Activated CD4-positive, CD25-positive, alpha-beta regulatory T cell treated with anti-CD3 and anti-CD28 coated beads, Interleukin-2, amount 50 U/mL, for 24 hours (primary cell): ENCODE data around the gene RAX2.
"Not testable (repeated sequence)": the region's sequence is repeated elsewhere in the genome, so short reads cannot be mapped to it uniquely, and the experiment has no call there.

Experiments used
- ATAC-seq, 2 donors: fragments of 150-1000 bp; cut with Tn5 transposase; one replicate each; pipeline ENCODE4 v1.10.0; 2021; ENCODE audit warnings: mild to moderate bottlenecking in 1 of 2, moderate library complexity in 1 of 2

RAX2 gene

DNA sequence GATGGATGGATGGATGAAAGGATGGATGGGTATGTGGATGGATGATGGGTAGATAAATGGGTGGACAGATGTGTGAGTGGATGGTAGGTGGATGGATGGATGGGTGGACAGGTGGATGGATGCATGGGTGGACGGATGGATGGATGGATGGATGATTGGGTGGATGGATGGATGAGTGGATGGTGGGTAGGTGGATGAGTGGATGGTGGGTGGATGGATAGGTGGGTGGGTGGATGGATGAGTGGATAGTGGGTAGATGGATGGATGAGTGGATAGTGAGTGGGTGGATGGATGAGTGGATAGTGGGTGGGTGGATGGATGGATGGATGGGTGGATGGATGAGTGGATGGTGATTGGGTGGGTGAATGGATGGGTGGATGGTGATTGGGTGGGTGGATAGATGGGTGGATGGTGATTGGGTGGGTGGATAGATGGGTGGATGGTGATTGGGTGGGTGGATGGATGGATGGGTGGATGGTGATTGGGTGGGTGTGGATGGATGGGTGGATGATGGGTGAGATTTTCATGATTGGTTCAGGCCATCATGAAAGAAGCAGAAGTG lies 4.5 kb upstream of the RAX2 start:
- no peak for ATAC-seq

DNA sequence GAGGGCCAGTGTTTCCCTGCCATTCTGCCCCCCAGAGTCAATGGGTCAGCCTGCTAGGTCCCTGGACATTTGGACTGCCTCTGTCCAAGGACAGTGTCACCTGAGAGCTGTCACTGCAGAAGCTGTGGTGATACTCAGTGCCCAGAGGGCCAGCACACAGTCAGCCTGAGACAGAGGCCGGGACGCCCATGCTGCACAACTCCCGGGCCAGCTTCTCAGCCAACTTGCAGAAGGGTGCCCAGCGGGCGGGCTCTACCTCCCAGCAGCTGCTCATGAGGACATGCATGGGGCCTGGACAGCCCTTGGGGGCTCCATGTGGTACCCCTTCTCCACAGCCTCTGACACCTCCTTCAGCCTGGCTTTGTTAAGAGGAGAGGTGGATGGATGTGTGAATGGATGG lies 3.8 kb upstream of the RAX2 start:
- no peak for ATAC-seq

DNA sequence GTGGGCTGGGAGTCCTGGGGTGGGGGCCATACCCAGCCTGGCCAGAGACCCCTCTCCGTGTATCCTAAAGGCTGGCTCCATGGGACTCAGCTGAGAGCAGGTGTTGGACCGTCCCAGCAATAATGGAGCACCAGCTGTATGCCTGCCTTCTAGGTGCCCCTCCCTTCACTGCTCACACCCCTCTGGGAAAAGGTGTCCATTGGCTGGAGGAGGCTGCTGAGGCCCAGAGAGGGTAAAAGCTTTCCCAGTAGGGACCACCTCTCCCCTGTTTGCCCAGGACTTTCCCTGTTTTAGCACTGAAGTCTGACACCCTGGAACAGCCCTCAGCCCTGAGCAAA lies 3.3 kb upstream of the RAX2 start:
- no peak for ATAC-seq

DNA sequence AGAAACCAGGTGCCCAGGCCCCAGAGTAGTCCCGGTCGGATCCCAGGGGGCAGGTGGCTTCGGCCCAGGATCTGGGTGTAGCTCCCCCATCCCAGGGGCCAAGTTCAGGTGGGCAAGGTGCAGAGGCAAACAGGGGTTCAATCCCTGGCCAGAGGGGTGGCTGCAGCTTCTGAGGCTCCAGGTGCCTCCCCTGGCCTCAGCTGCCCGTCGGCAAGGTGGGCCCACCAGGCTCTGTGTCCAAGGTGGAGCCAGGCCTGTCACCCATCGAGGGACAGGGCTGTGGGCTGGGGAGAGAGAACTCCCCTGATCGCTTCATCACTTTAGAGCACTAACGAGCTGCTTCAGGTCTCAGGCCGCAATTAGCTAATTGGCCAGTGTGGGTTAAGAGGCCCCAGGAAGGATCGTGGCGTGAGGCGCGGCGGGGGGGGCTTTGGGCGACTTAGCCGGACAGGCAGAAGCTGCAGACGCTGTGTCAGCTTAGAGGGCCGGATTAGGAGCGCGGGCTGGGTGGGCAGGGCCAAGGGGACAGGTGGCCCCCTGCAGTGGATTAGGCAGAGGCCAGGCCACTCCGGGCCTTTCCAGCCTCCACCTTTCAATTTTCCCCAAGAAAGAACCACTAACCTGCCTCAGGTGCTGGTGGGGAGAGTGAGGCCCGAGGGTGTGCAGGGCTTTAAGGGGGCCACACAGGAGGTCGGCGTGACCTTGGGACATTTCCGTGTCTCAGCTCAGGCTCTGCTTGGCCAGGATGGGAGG lies 2.8 kb upstream of the RAX2 start:
- no peak for ATAC-seq

DNA sequence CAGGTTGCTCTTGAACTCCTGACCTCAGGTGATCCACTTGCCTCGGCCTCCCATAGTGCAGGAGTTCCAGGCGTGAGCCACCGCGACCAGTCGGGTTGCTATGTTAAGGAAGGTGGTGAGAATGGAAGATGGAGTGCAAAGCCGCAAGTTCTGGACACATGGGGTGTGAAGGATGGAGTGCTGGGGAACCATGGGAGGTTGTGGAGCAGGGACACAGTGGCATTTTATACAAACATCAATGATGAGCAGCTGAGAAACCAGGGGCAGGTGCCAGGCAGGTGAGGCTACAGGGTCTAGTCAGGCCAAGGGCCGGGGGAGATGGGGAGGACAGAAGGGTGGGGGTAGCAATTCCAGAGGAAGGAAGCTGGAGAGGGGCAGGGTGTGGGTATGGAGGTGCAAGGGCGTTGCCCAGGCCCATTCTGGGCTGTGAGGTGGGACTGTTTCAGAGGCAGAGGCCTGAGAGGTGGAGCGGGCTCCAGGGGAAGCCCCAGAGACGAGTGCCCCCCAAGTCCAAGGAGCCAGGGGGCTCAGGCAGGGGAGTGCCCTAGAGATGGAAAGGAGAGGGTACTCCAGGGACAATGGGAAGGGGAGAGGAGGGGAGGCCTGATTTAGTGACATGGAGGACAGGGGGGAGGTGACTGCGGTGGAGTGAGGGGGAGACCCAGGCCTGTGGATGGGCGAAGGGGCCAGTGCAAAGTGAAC lies 1.9 kb upstream of the RAX2 start:
- ATAC-seq, result no peak

DNA sequence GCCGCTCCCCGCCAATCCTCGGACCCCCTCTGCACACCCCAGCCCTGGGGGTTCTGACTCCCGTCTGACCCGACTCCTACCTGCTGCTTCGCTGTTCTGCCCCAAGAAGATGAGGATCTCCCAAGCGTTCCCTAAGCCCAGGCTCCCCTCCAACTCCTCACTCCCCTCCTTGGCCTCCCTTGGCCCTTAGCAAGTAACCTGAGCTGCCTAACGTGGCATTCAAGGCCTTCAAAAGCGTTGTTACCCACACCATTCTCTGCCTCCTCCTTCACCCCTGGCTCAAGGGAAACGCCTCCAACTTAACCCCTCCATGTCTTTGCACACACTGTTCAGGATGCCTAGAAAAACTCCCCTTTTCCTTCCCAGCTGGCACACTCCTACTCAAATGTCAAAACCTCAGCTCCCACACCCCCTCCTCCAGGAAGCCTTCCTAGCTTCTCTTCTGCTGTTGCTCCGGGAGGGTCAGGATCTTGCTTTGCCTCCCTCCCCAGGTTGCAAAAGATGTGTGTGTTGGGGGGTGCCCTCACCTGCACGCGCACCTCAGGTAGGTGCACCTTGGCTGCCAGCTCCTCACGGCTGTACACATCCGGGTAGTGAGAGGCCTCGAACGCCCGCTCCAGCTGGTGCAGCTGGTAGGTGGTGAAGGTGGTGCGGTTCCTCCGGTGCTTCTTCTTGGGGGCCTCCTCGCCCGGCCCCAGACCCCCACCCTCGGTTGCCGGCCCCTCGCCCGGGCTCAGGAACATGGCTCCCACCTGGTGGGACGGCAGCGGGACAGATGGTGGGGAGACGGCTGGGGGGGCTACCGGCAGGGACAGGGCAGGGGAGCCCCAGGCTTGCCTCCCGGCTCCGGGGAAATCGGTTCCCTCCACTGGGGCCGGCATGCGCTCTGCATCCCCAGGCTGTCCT lies 775 bp downstream of the RAX2 start:
- ATAC-seq, result no peak

DNA sequence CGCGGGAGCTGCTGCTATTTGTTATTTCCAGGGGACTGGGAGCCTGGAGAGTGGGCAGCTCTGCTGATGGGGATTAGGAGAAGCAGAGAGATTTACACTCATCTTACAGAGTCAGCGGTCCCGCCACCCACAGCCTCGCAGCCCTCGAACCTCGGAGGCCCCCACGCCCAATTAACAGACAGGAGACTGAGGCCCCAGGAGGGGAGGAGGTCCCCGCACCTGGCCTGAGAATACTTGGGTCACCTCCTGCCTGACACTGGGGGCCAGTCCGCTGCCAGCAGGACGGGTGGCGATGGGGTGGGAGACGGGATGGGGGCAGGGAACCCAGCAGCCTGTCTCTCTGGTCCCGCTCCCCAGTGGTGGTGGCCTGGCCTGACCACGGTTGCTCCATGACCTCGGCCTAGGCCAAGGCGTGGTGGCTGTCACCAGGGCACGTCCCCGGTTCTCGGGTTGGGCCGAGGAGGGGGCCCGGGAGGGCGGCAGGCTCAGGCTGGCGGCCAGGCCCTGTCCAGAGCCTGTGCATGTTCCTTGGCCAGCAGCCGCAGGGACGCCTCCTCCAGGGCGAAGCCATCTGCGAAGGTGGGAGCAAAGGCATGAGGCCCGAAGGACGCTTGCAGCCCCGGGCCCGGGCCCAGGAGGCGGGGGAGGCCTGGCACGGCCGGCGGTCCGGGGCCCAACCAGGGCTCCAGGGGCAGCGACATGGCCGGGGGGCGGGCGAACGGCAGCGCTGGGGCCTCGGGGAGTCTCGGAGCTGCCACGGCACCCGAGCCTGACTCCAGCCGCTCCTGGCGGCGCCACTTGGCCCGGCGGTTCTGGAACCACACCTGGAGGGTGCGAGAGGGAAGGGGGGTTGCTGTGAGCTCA lies 1.7 kb downstream of the RAX2 start:
- no peak for ATAC-seq

DNA sequence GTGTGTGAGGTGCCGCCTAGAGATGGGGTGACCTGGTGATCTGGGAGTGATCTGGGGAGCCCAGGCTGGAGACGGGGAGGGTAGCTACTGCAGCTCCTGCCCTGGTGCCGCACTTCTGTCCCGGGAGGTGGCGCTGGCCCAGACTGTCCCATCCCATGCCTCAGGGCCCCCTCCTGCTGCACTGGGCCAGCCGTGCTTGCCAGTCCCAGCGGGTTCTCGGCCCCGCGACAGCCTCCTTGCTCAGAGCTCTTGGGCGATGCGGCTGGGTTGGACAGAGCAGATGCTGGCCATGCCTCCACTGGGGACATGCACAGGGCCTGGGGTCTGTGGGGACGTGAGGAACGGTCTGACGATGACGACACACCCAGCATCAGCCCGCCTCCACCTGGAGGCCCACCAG lies 2.5 kb downstream of the RAX2 start:
- no peak for ATAC-seq

DNA sequence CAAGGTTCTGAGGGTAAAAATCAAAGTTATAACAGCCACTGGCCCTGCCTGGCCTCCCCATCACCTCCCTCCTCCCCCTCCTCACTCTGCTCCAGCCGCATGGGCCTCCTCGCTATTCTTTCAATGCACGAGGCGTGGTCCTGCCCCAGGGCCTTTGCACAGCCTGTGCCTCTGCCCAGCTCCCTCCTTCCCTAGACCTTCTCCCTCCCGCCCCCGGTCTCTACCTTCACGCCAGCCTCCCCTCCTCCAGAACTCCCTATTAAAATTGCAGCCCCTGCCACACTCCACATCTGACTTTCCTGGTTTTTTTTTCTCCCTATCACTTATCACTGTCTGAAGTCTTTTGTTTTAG lies 3.3 kb downstream of the RAX2 start:
- ATAC-seq, result no peak

DNA sequence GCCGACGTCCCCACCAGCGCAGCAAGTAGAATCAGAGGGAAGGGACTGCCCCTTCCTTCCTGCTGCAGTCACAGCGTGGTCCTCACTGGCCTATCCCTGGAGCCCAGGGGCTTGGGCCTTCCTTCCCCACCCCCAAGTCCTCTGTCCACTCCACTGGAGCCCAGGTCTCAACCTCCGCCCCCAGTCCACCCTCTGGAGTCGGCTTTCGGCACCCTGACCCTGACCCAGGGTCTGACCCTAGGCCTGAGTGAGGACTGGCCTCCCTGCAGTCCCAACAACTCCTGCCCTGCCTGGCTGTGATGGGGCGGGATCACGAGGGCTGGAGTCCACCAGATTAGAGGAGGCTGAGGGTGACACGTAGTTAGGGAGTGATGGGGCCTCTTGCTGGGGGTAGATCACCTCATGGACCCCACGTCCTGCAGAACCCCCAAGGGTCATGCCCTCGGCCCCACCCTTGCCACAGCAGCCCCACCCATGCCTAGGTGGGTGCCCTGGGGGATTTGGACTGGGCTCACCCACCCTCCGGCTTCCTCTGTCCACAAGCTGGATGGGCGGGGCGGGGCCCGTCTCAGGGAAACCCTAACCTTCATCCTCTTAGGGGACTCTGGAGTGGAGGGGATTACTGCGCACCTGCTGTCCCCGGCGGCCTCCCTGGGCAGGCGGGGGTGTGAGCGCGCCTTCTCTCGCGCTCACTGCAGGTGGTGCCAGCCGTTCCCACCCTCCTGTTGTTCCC lies 3.8 kb downstream of the RAX2 start:
- ATAC-seq, result no peak

DNA sequence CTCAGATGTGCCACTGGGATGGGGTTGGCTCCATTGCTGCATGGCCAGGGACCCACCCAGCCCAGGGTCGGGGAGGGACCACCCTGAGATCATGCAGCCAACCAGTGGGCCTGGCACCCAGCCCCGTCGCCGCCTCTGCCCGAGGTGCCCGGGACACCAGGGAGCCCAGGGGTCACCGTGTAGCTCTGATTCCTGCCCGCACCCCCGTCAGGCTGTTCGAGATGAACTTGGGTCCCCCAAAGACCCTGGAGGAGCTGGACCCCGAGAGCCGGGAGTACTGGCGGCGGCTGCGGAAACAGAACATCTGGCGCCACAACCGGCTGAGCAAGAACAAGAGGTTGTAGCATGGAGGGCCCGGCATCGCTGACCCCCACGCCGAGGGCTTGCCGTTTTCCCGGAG lies 5.0 kb downstream of the RAX2 start:
- ATAC-seq, result no peak

DNA sequence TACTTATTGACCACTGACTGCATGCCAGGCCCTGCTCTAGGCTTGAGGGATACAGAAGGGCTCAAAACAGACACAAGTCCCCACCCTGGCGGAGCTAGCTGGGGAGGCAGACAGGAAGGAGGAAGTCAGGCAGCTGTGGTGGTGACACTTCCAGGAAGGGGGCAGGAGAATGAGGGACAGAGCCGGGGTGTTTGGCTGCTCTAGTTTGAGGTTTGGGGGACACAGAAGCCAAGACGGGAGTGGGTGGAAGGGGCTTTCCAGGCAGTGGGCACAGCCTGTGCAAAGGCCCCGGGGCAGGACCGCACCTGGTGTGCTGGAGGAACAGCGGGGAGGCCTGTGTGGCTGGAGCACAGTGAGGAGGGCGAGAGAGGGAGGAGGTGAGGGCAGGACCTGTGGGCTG lies 5.5 kb downstream of the RAX2 start:
- no peak for ATAC-seq

DNA sequence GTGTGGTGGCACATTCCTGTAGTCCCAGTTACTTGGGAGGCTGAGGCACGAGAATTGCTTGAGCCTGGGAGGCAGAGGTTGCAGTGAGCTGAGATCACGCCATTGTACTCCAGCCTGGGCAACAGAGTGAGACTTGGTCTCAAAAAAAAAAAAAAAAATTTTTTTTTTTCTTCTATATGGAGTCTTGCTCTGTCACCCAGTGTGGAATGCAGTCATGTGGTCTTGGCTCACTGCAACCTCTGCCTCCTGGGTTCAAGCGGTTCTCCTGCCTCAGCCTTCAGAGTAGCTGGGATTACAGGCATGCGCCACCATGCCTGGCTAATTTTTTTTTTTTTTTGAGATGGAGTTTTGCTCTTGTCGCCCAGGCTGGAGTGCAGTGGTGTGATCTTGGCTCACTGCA lies 6.3 kb downstream of the RAX2 start:
- not testable (repeated sequence) for ATAC-seq

DNA sequence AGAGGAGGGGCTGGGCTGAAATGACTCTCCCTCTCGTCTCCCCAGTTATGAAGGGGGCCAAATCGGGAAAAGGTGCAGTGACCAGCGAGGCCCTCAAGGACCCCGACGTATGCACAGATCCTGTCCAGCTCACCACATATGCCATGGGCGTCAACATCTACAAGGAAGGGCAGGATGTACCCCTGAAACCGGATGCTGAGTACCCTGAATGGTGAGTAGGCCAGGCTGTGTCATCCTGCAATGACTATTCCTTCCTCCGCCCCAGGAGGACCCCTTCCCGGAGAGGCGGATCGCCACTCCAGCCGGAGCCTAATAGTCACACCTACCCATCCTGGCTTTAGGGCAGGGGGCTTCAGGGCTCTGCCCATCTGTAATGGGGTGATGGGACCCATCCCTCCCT lies 6.9 kb downstream of the RAX2 start:
- ATAC-seq, result no peak

DNA sequence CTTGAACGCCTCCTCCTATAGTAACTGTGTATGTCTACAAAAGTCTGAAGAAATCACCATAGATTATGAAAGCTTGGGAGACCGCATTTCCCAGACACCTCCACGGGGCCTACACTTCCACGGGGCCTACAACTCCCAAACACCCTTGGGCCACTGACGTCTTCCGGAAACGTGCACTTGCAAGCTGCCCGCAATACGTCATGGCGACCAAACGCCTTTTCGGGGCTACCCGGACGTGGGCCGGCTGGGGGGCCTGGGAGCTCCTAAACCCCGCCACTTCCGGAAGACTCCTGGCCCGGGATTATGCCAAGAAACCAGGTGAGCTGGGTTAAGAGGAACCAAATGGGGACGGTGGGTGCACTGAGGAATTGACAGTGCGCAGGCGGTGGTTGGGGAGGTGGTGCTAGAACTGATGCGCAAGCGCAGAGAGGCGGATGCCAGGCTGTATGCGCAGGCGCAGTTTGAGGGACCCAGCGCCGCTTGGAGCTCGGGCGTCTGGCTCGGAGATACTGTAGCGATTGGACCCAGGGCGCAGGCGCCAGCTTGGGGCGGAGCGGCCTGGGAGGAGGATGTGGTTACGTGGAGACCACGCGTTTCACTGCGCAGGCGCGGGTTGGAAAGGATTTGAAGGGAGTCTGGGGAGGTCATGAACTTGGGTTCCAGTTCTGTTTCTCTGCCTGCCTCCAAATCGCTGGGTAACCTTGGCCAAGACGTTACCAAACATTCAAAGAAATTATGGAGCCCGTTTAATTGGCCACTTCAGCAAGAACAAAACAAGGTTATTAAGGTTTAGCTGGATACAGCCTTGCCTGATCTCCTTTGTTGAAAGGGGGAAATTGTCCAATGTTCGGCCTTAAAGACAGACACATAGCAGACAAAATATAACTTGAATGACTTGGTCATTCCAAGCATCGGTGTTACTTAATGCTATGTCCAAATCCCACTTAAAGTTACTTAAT lies 9.2 kb downstream of the RAX2 start, which contains the start of gene MRPL54:
MRPL54 (plus strand) TSS at position 182 of the 959 bp plus-strand sequence; CDS start at position 201, 19 bp downstream.
- ATAC-seq, result peak; percentile 87 to 89

DNA sequence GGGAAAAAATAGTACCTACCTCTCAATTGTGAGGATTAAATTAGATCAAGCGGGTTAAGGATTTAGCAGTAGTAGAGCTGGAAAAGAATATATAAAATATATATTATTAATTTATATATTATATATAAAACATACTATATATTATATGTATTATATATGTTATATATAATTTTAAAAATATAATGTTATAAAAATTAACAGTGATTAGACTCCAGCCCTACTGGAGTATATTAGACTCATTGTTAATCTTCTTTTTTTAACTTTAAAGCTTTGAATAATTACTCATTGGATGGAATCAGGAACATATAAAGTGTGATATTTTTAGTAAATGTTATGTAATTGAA lies 9.9 kb downstream of the RAX2 start:
- no peak for ATAC-seq

DNA sequence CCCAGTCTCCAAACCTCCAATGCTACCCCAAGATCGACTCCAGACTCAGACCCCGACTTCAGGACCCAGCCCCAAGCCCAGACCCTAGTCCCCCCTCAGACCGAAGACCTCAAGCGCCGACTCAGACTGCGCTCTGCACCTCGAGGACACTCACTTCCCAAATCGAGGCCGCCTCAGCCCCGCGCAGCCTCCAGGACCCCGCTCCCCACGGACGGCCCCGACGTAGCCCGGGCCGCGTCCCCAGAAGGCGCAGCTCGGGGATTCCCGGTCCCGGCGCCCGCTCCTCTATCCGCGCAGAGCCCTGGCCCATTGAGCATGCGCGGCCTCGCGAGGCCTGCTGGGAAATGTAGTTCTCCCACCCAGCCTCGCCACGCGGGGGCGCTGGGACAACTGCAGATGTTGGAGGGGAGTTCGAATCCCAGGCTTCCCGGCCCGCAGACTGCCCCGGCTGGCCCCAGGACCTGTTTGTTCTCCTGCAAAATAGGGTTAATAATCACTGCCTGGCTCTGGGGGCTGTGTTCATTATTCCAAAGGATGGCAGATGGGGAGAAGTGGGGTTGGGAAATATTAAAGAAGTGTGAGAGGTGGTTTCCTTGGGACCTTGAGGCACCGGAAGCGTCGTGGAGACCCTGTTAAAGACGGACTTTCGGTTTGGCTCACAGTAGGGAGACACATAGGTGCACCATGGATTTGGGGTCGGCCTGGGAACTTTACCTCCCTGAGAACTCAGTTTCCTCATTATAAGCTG lies 10.5 kb downstream of the RAX2 start, which contains the start of gene APBA3:
APBA3 (minus strand) TSS at position 311 of the 748 bp plus-strand sequence. CDS start 1,428 bp downstream, outside the sequence.
- peak; percentile 53 to 59 for ATAC-seq

DNA sequence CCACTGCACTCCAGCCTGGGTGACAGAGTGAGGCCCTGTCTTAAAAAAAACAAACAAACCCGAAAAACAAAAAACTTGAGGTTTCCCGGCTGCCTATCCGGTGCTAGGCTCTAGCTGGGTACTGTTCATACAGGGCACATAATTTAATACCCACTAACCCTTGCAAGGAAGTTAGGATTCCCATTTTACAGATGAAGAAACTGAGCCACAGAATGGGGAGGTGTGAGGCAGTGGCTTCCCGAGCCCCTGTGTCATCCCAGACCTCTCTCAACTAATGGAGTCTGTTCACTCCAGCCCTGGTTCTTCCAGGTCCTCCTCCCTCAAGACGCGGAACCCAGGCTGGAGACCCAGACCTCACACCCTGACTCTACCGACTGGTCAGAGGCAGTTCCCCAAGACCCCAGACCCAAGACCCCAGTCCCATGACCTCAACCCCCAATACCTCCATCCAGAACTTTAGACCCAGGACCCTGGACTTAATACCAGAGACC lies 11.1 kb downstream of the RAX2 start:
- ATAC-seq, result no peak
